Mesenchymal stem cell (in vitro differentiated cells and primary cell): ENCODE measurements around the gene MZF1.

Experiments used
- DNase-seq: peaks from one replicate; pipeline ENCODE4 v3.0.0-alpha.2; 2013
- H2AFZ ChIP-seq: one replicate; pipeline ENCODE4 v1.6.1; 2013; ENCODE audit warnings: low read depth, mild to moderate bottlenecking, control low read depth, inconsistent platforms, low read length, moderate library complexity
- H2AK5ac ChIP-seq: 2 replicates; pipeline ENCODE4 v1.6.1; 2013; ENCODE audit warnings: low read length, moderate library complexity, mild to moderate bottlenecking, inconsistent platforms; ENCODE audit not compliant: severe bottlenecking
- H2BK120ac ChIP-seq: one replicate; pipeline ENCODE4 v1.6.1; 2013; ENCODE audit warnings: low read depth, mild to moderate bottlenecking, inconsistent platforms, low read length, moderate library complexity
- H2BK12ac ChIP-seq, 2 experiments: one replicate each; pipeline ENCODE4 v1.6.1; 2013; ENCODE audit warnings: inconsistent platforms in 2 of 2, low read length in 2 of 2, mild to moderate bottlenecking in 2 of 2, moderate library complexity in 2 of 2, control low read depth in 1 of 2
- H2BK15ac ChIP-seq: one replicate; pipeline ENCODE4 v1.6.1; 2013; ENCODE audit warnings: mild to moderate bottlenecking, low read depth, inconsistent platforms; ENCODE audit not compliant: poor library complexity, severe bottlenecking
- H2BK5ac ChIP-seq: 2 replicates; pipeline ENCODE4 v1.6.1; 2013; ENCODE audit warnings: low read depth, mild to moderate bottlenecking, low read length, control low read depth, inconsistent platforms; ENCODE audit not compliant: poor library complexity, severe bottlenecking
- H3K14ac ChIP-seq, 2 experiments: one replicate each; pipeline ENCODE4 v1.6.1; 2013; ENCODE audit warnings: inconsistent platforms in 2 of 2, low read length in 2 of 2, control low read depth in 1 of 2, mild to moderate bottlenecking in 1 of 2, moderate library complexity in 1 of 2
- H3K18ac ChIP-seq, 2 experiments: one replicate each; pipeline ENCODE4 v1.6.1; 2013; ENCODE audit warnings: inconsistent platforms in 2 of 2, low read length in 2 of 2, control low read depth in 1 of 2, low read depth in 1 of 2, mild to moderate bottlenecking in 1 of 2
- H3K23ac ChIP-seq, 2 experiments: one replicate each; pipeline ENCODE4 v1.6.1; 2013; ENCODE audit warnings: inconsistent platforms in 2 of 2, low read length in 2 of 2, mild to moderate bottlenecking in 2 of 2, moderate library complexity in 2 of 2, control low read depth in 1 of 2
- H3K27ac ChIP-seq: 2 replicates; pipeline ENCODE4 v1.5.1; 2013; ENCODE audit warnings: mild to moderate bottlenecking, moderate library complexity, low read length, control low read depth, inconsistent platforms; ENCODE audit not compliant: poor library complexity, severe bottlenecking
- H3K27me3 ChIP-seq, 2 experiments: 2 replicates each; pipeline versions ENCODE4 v1.6.1 to v1.7.0; 2013; ENCODE audit warnings: low read length in 2 of 2, mild to moderate bottlenecking in 2 of 2, moderate library complexity in 2 of 2, control low read depth in 1 of 2, inconsistent platforms in 1 of 2; ENCODE audit not compliant: control insufficient read depth in 1 of 2, insufficient read depth in 1 of 2
- H3K36me3 ChIP-seq, 2 experiments: 2 replicates each; pipeline versions ENCODE4 v1.6.1 to v1.7.0; 2013; ENCODE audit warnings: low read length in 2 of 2, control low read depth in 1 of 2, inconsistent platforms in 1 of 2, low read depth in 1 of 2, mild to moderate bottlenecking in 1 of 2; ENCODE audit not compliant: insufficient read depth in 2 of 2, control insufficient read depth in 1 of 2
- H3K4ac ChIP-seq, 2 experiments: one replicate each; pipeline ENCODE4 v1.6.1; 2013; ENCODE audit warnings: inconsistent platforms in 2 of 2, low read length in 2 of 2, mild to moderate bottlenecking in 2 of 2, moderate library complexity in 2 of 2, control low read depth in 1 of 2, low read depth in 1 of 2
- H3K4me1 ChIP-seq: 2 replicates; pipeline ENCODE4 v1.6.1; 2013; ENCODE audit warnings: low read depth, low read length, control low read depth; ENCODE audit not compliant: control insufficient read depth, insufficient read depth
- H3K4me2 ChIP-seq: 2 replicates; pipeline ENCODE4 v1.6.1; 2013; ENCODE audit warnings: low read length, mild to moderate bottlenecking, inconsistent platforms; ENCODE audit not compliant: poor library complexity, severe bottlenecking
- H3K4me3 ChIP-seq, 2 experiments: 2 replicates each; pipeline versions ENCODE4 v1.5.1 to v1.7.0; 2013; ENCODE audit warnings: low read length in 2 of 2, mild to moderate bottlenecking in 2 of 2, control low read depth in 1 of 2, low read depth in 1 of 2; ENCODE audit not compliant: insufficient read depth in 1 of 2
- H3K79me1 ChIP-seq: replicated peaks from 2 replicates; pipeline ENCODE4 v1.6.1; 2013; ENCODE audit warnings: mild to moderate bottlenecking, control low read depth, low read length, inconsistent platforms; ENCODE audit not compliant: poor library complexity, severe bottlenecking
- H3K9ac ChIP-seq: 2 replicates; pipeline ENCODE4 v1.7.0; 2013; ENCODE audit warnings: mild to moderate bottlenecking, low read length, moderate library complexity
- H3K9me3 ChIP-seq: 2 replicates; pipeline ENCODE4 v1.7.0; 2013; ENCODE audit warnings: mild to moderate bottlenecking, low read length; ENCODE audit not compliant: control insufficient read depth
- H4K8ac ChIP-seq: one replicate; pipeline ENCODE4 v1.6.1; 2013; ENCODE audit warnings: inconsistent platforms, mild to moderate bottlenecking, low read length, moderate library complexity
- H4K91ac ChIP-seq: one replicate; pipeline ENCODE4 v1.6.1; 2013; ENCODE audit warnings: mild to moderate bottlenecking, low read length, inconsistent platforms
- WGBS: methylation state at CpG from one replicate; pipeline ENCODE4 v1.1.7; 2013; ENCODE audit warnings: mixed read lengths; 5-methylcytosine and 5-hydroxymethylcytosine counted together

Gene MZF1

GRCh38 chr19:58563034-58563573 is 10.0 kb downstream of the MZF1 start:
- WGBS = 37% methylated on average over 40 of the region's 40 CpGs
- Histone ChIP-seq H3K4me3 (peak overlapping the region; percentile 26 to 70), H2BK12ac (no peak overlapping the region), H3K27ac (no peak overlapping the region), H2AK5ac (no peak overlapping the region), H3K14ac (no peak overlapping the region), H2BK5ac (no peak overlapping the region), H4K91ac (no peak overlapping the region), H3K9ac (peak overlapping the region; percentile 74), H3K79me1 (peaks cover 26% of the 10 kb centered on the region), H3K23ac (peak overlapping the region in 1 of 2 experiments; percentile 20), H3K9me3 (no peaks in the 10 kb centered on the region), H3K4me2 (no peak overlapping the region), H4K8ac (peak overlapping the region; percentile 82), H3K27me3 (no peaks in the 10 kb centered on the region), H2AFZ (no peak overlapping the region), H3K4me1 (peaks cover 18% of the 10 kb centered on the region), H2BK15ac (no peak overlapping the region), H3K36me3 (peaks cover 19 to 22% of the 10 kb centered on the region in 2 experiments), H3K18ac (no peak overlapping the region), H3K4ac (no peak overlapping the region), H2BK120ac (no peak overlapping the region)
- DNase-seq = no peak

- Histone ChIP-seq H3K79me1 (peaks cover 26% of the 10 kb centered on the region), H3K36me3 (peaks cover 13 to 21% of the 10 kb centered on the region in 2 experiments), H3K4me2 (no peak overlapping the region), H2AFZ (no peak overlapping the region), H4K8ac (peak overlapping the region; percentile 82), H3K14ac (no peak overlapping the region), H3K18ac (peak overlapping the region in 1 of 2 experiments; percentile 32), H2AK5ac (no peak overlapping the region), H3K9ac (peak overlapping the region; percentile 74), H4K91ac (peak overlapping the region; percentile 70), H3K27ac (no peak overlapping the region), H3K4me3 (peak overlapping the region; percentile 26 to 70), H2BK15ac (no peak overlapping the region), H2BK12ac (no peak overlapping the region), H3K4me1 (peaks cover 19% of the 10 kb centered on the region), H3K27me3 (no peaks in the 10 kb centered on the region), H3K4ac (peak overlapping the region in 1 of 2 experiments; percentile 9), H3K23ac (peak overlapping the region in 1 of 2 experiments; percentile 0), H3K9me3 (no peaks in the 10 kb centered on the region), H2BK120ac (no peak overlapping the region), H2BK5ac (no peak overlapping the region)
- 52% methylated on average over 102 of the region's 107 CpGs for WGBS
- no peak for DNase-seq
Measured at GRCh38 chr19:58562122-58563033, 10.8 kb downstream of the MZF1 start.

- H3K27me3 ChIP-seq = no peaks in the 10 kb centered on the region
- H2BK5ac ChIP-seq = no peak overlapping the region
- no peak overlapping the region for H3K4ac ChIP-seq
- no peaks in the 10 kb centered on the region for H3K9me3 ChIP-seq
- no peak overlapping the region for H3K27ac ChIP-seq
- no peak overlapping the region for H2AFZ ChIP-seq
- H3K18ac ChIP-seq = no peak overlapping the region
- no peak overlapping the region for H3K4me2 ChIP-seq
- H3K36me3 ChIP-seq = peaks cover 8 to 22% of the 10 kb centered on the region in 2 experiments
- 92% methylated on average over 16 of the region's 16 CpGs for WGBS
- peaks cover 26% of the 10 kb centered on the region for H3K79me1 ChIP-seq
- H2BK120ac ChIP-seq = no peak overlapping the region
- no peak overlapping the region for H3K14ac ChIP-seq
- H4K8ac ChIP-seq = peak overlapping the region; percentile 82
- H3K23ac ChIP-seq = no peak overlapping the region
- H4K91ac ChIP-seq = peak overlapping the region; percentile 37
- H3K4me3 ChIP-seq = peak overlapping the region in 1 of 2 experiments; percentile 70
- no peak overlapping the region for H2BK15ac ChIP-seq
- no peak overlapping the region for H2AK5ac ChIP-seq
- no peak overlapping the region for H2BK12ac ChIP-seq
- peak overlapping the region; percentile 74 for H3K9ac ChIP-seq
- peaks cover 27% of the 10 kb centered on the region for H3K4me1 ChIP-seq
- DNase-seq = no peak
Measured at GRCh38 chr19:58561373-58562121, 11.6 kb downstream of the MZF1 start.

- no peak overlapping the region for H3K4me3 ChIP-seq
- H3K27me3 ChIP-seq = no peaks in the 10 kb centered on the region
- no peak overlapping the region for H3K9ac ChIP-seq
- H2AK5ac ChIP-seq = no peak overlapping the region
- H3K4ac ChIP-seq = no peak overlapping the region
- H3K18ac ChIP-seq = no peak overlapping the region
- H4K8ac ChIP-seq = no peak overlapping the region
- no peak overlapping the region for H2BK5ac ChIP-seq
- no peak for DNase-seq
- no peak overlapping the region for H2BK15ac ChIP-seq
- H2AFZ ChIP-seq = no peak overlapping the region
- H3K4me1 ChIP-seq = peaks cover 33% of the 10 kb centered on the region
- no peak overlapping the region for H4K91ac ChIP-seq
- no peak overlapping the region for H3K4me2 ChIP-seq
- H3K79me1 ChIP-seq = peaks cover 26% of the 10 kb centered on the region
- H3K9me3 ChIP-seq = no peaks in the 10 kb centered on the region
- H3K14ac ChIP-seq = no peak overlapping the region
- H2BK12ac ChIP-seq = no peak overlapping the region
- no peak overlapping the region for H2BK120ac ChIP-seq
- peaks cover 10 to 28% of the 10 kb centered on the region in 2 experiments for H3K36me3 ChIP-seq
- H3K23ac ChIP-seq = no peak overlapping the region
- H3K27ac ChIP-seq = no peak overlapping the region
Measured at GRCh38 chr19:58560921-58561320, 12.2 kb downstream of the MZF1 start.
